Non-pigmented ciliary epithelial cell (primary cell): Measurements from ENCODE around the gene PLEKHA7.

Experiments used
- DNase-seq: peaks from one replicate; pipeline ENCODE4 v3.0.0-alpha.2; 2010; ENCODE audit warnings: low read depth

Gene PLEKHA7

DNA sequence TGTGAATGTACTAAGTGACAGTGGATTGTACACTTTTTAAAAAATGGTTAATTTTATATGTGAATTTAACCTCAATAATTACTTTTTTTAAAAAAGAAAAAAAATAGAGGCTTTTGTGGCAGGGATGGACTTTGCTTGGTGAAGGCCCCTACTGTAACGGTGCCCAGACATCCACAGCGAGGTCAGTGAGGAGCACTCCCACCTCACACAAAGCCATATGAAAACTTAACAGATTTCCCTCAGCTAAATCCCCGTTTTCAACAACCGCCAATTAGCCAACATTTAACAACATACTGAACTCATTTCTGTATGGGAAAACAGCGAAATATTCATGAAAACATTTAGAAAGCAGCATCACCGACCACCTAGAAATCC lies 276.4 kb downstream of the PLEKHA7 start:
- DNase-seq, result no peak
